ENCODE results near the gene CYP2S1. TPM values are rescaled to one million over a fixed set of nuclear protein-coding genes. Genes with fewer than 3 reads are reported as not detected.
"Not testable (repeated sequence)": the region's sequence is repeated elsewhere in the genome, so short reads cannot be mapped to it uniquely, and the experiment has no call there.

Gene CYP2S1
- total RNA-seq = 1 to 10 TPM in 3 of 4 donors, under 1 TPM in 1; 0.32 to 6.5 (median 5.5) TPM

- no peak for TF ChIP-seq CTCF (IDR thresholded peaks at IDR 0.05)
- DNase-seq (ENCODE audit: low spot score) (no peak), ATAC-seq (ENCODE audit: low FRiP score) (peak; percentile 70)
Observed at GRCh38 chr19:41192574-41193429, at the start of gene CYP2S1. CYP2S1 (plus strand) TSS chr19:41193219; CDS start chr19:41193265, 46 bp downstream.

GRCh38 chr19:41144403-41144802, 48.6 kb upstream of the CYP2S1 start:
- DNase-seq (ENCODE audit: low spot score) (peak; percentile 90), ATAC-seq (ENCODE audit: low FRiP score) (no peak)
- TF ChIP-seq CTCF (IDR thresholded peaks at IDR 0.05) = peak in 1 of 3 donors; percentile 18

- no peak for TF ChIP-seq CTCF (IDR thresholded peaks at IDR 0.05)
- ATAC-seq (ENCODE audit: low FRiP score) (no peak), DNase-seq (ENCODE audit: low spot score) (no peak)
Observed at GRCh38 chr19:41149831-41150230, 43.2 kb upstream of the CYP2S1 start.

GRCh38 chr19:41150986-41151385, 42.0 kb upstream of the CYP2S1 start:
- not testable (repeated sequence) for DNase-seq (ENCODE audit: low spot score); ATAC-seq (ENCODE audit: low FRiP score)

GRCh38 chr19:41154060-41154459, 39.0 kb upstream of the CYP2S1 start:
- ATAC-seq (ENCODE audit: low FRiP score) (no peak), DNase-seq (ENCODE audit: low spot score) (no peak)
- TF ChIP-seq CTCF (IDR thresholded peaks at IDR 0.05) = no peak

GRCh38 chr19:41156207-41156606, 36.8 kb upstream of the CYP2S1 start:
- TF ChIP-seq CTCF (IDR thresholded peaks at IDR 0.05) = no peak
- no peak for DNase-seq (ENCODE audit: low spot score)
- ATAC-seq (ENCODE audit: low FRiP score) = no peak

GRCh38 chr19:41159881-41160280, 33.1 kb upstream of the CYP2S1 start:
- ATAC-seq (ENCODE audit: low FRiP score) = no peak
- no peak for DNase-seq (ENCODE audit: low spot score)

More at GRCh38 chr19:41159881-41160280, 33.1 kb upstream of the CYP2S1 start:
- TF ChIP-seq CTCF (IDR thresholded peaks at IDR 0.05) = no peak
